Activated CD4-positive, alpha-beta memory T cell treated with anti-CD3 and anti-CD28 coated beads, Interleukin-2, amount 10 ng/mL, durations not matched to agents 7 days and 5 days (primary cell): Measurements from ENCODE around the gene FBXO34. TPM values are rescaled to one million over a fixed set of nuclear protein-coding genes. Genes with fewer than 3 reads are reported as not detected.

Source experiments
- CTCF ChIA-PET: fragments of 350-600 bp; sonication (Branson Sonifier 250); formaldehyde crosslinking; loops from one replicate; lab custom pipeline; 2021; ENCODE audit warnings: antibody characterized with exemption, inconsistent platforms; lab: Charles Lee
- POLR2A ChIA-PET: fragments of 350-600 bp; sonication (Branson Sonifier 250); formaldehyde crosslinking; loops from one replicate; lab custom pipeline; 2021; ENCODE audit warnings: antibody characterized with exemption; lab: Charles Lee
- DNase-seq: peaks from one replicate; pipeline ENCODE4 v3.0.0-alpha.2; 2020
- H3K27ac Mint-ChIP-seq: one replicate; pipeline ENCODE4 v1.8.0; 2021; ENCODE audit warnings: mild to moderate bottlenecking, mixed read lengths
- H3K27me3 Mint-ChIP-seq: one replicate; pipeline ENCODE4 v1.8.0; 2021; ENCODE audit warnings: mixed read lengths
- H3K36me3 Mint-ChIP-seq: one replicate; pipeline ENCODE4 v1.8.0; 2021; ENCODE audit warnings: low read depth, mixed read lengths
- H3K4me1 Mint-ChIP-seq: one replicate; pipeline ENCODE4 v1.8.0; 2021; ENCODE audit warnings: mixed read lengths
- H3K4me3 Mint-ChIP-seq: one replicate; pipeline ENCODE4 v1.8.0; 2021; ENCODE audit warnings: mild to moderate bottlenecking, mixed read lengths
- H3K9me3 Mint-ChIP-seq: one replicate; pipeline ENCODE4 v1.8.0; 2021; ENCODE audit warnings: mixed read lengths
- total RNA-seq, 2 experiments: library from RNA; stranded (reverse); gene quantifications; one replicate each; pipeline ENCODE4 v1.2.3, GENCODE V29; 2021

The FBXO34 gene
- total RNA-seq, 2 experiments from 2014 or later, result 25.1 to 25.5 TPM

DNA sequence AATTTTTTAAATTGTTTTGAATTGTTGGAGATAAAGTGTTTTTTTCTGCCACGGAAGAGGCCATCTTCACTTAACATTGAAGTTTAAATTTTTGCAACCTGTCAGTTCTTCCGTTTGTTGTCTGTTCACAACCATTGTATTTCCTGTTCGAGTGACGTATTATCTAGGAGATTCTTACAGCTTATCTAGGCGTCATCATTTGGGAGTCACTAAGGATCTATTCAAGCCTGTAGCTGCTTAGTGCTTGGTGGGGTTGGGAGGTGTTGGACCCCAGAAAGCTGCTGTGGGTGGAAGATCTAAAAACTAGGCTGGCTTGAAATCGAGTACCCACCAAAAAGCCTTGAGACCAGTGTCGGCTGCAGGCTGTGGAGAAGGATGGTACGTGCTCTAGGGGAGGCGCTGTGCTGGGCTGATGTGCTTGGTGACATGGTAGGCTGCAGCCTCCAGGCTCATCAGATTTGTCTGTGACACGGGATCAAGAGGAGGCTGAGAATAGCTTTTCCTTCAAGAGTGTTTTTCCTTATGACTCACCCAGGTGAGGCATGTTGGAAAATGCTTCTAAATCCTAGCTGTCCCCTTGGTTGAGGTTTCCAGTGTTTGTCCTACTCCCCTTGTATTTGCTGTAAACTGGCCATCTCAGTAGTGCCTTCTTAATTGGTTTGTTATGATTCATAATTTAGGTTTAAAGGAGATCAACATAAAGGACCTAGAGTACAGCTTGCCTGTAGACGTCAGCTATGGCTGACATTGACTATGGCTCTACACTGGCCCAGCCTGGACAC, 82.7 kb downstream of the FBXO34 start:
- H3K27ac Mint-ChIP-seq, result peak overlapping the region; percentile 88

DNA sequence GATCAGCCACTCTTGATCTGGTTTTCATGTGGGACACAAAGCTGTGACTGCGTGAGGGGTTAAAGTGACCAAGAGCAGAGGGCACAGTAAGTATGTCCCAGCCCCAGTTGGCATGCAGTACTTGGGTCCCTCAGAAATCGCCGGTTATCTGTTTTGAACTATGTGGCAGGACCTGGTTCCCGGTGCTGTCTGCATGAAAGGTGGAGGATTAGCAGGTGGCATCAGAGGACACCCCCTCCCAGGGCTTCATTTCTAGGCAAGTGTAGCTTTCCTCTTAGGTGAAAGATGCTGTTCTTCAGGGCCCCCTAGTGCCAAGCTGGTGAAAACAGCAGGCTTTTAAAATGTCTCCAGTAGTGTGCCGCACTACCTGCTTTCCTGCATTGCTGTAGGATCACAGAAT, 83.3 kb downstream of the FBXO34 start:
- H3K9me3 Mint-ChIP-seq, result no peaks in the 10 kb centered on the region
- ChIA-PET CTCF (interaction anchor here (0.8 to 9.8 kb wide), 32 partner anchors 9 to 303 kb away, joined by 3 to 184 read pairs (median 5); partner anchors contain the start of genes FBXO34 and MAPK1IP1L), POLR2A (interaction anchor here (0.6 to 2.3 kb wide), 18 partner anchors 14 to 328 kb away, joined by 3 to 38 read pairs (median 4); partner anchors contain the start of genes ATG14, DLGAP5, FBXO34 and SOCS4)
- no peaks in the 10 kb centered on the region for H3K27me3 Mint-ChIP-seq
- peak; percentile 70 for DNase-seq
- H3K4me3 Mint-ChIP-seq, result peak overlapping the region; percentile 18
- H3K4me1 Mint-ChIP-seq, result peaks cover 29% of the 10 kb centered on the region
- H3K36me3 Mint-ChIP-seq, result peaks cover 20% of the 10 kb centered on the region
- H3K27ac Mint-ChIP-seq, result peak overlapping the region; percentile 88

More for the DNA sequence above, 82.7 kb downstream of the FBXO34 start:
- Mint-ChIP-seq H3K4me1 (peaks cover 34% of the 10 kb centered on the region), H3K36me3 (peaks cover 23% of the 10 kb centered on the region), H3K27me3 (no peaks in the 10 kb centered on the region), H3K4me3 (peak overlapping the region; percentile 68), H3K9me3 (no peaks in the 10 kb centered on the region)
- DNase-seq, result peak; percentile 37
- ChIA-PET POLR2A (interaction anchor here (0.8 to 2.3 kb wide), 16 partner anchors 15 to 327 kb away, joined by 3 to 38 read pairs (median 4); partner anchors contain the start of genes ATG14, DLGAP5, FBXO34 and SOCS4), CTCF (interaction anchor here (0.6 to 9.8 kb wide), 33 partner anchors 8 to 403 kb away, joined by 3 to 184 read pairs (median 5); partner anchors contain the start of genes FBXO34 and MAPK1IP1L)

GRCh38 chr14:55355922-55356321, 84.7 kb downstream of the FBXO34 start:
- Mint-ChIP-seq H3K9me3 (no peaks in the 10 kb centered on the region), H3K27me3 (no peaks in the 10 kb centered on the region), H3K36me3 (peaks cover 15% of the 10 kb centered on the region), H3K4me1 (peaks cover 27% of the 10 kb centered on the region), H3K27ac (no peak overlapping the region), H3K4me3 (no peak overlapping the region)
- ChIA-PET CTCF (interaction anchor here (1.5 to 9.8 kb wide), 7 partner anchors 23 to 143 kb away, joined by 3 to 184 read pairs (median 11); partner anchors contain the start of gene FBXO34), POLR2A (interaction anchor here (1.3 kb wide), 1 partner anchor 84 kb away, joined by 6 read pairs; no protein-coding TSS in a partner anchor)
- DNase-seq, result no peak

DNA sequence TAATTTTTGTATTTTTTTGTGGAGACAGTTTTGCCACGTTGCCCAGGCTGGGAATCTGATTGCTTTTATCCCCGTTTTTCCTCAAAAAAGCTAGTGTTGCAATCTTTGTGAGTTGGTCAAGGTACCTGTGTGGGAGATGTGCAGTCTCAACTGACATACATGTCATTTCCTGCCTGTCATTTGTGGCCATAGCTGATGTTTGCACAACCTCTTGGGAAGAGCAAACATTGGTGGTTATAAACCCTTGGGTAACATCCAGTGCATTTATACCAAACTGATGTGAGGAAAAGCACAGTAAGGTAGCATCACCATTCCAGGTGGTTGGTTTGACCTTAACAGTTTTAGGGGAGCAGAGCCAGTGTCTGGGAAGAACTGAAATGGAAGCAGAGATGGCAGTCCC, 85.7 kb downstream of the FBXO34 start:
- POLR2A ChIA-PET, result interaction anchor here (1.3 kb wide), 1 partner anchor 85 kb away, joined by 6 read pairs; no protein-coding TSS in a partner anchor
- peaks cover 27% of the 10 kb centered on the region for H3K4me1 Mint-ChIP-seq
- CTCF ChIA-PET, result interaction anchor here (1.5 to 9.8 kb wide), 4 partner anchors 79 to 144 kb away, joined by 3 to 184 read pairs (median 20); partner anchors contain the start of gene FBXO34
- no peaks in the 10 kb centered on the region for H3K9me3 Mint-ChIP-seq
- H3K4me3 Mint-ChIP-seq, result no peak overlapping the region
- H3K27ac Mint-ChIP-seq, result no peak overlapping the region
- no peak for DNase-seq
- H3K27me3 Mint-ChIP-seq, result no peaks in the 10 kb centered on the region
- peaks cover 5% of the 10 kb centered on the region for H3K36me3 Mint-ChIP-seq

GRCh38 chr14:55359307-55359706, 88.1 kb downstream of the FBXO34 start:
- H3K27ac Mint-ChIP-seq, result no peak overlapping the region
- peaks cover 7% of the 10 kb centered on the region for H3K36me3 Mint-ChIP-seq
- peaks cover 12% of the 10 kb centered on the region for H3K4me1 Mint-ChIP-seq
- CTCF ChIA-PET, result no interaction called here
- POLR2A ChIA-PET, result interaction anchor here (0.7 to 1.6 kb wide), 2 partner anchors 10 to 89 kb away, joined by 3 read pairs; no protein-coding TSS in a partner anchor
- no peaks in the 10 kb centered on the region for H3K27me3 Mint-ChIP-seq
- H3K9me3 Mint-ChIP-seq, result no peaks in the 10 kb centered on the region
- DNase-seq, result no peak
- no peak overlapping the region for H3K4me3 Mint-ChIP-seq

DNA sequence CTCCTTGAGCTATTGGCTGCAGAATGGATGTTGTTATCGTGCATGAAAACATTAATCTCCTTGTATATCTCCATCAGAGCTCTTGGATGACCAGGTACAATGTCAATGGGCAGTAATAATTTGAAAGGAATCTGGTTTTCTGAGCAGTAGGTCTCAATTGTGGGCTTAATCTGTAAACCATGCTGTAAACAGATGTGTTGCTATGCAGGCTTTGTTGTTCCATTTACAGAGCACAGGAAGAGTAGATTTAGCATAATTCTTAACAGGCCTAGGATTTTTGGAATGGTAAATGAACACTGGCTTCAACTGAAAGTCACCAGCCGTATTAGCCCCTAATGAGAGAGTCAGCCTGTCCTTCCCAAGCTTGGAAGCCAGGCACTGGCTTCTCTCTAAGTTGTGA, 90.0 kb downstream of the FBXO34 start:
- peaks cover 4% of the 10 kb centered on the region for H3K4me1 Mint-ChIP-seq
- H3K36me3 Mint-ChIP-seq, result peaks cover 9% of the 10 kb centered on the region
- H3K9me3 Mint-ChIP-seq, result no peaks in the 10 kb centered on the region
- no peak overlapping the region for H3K4me3 Mint-ChIP-seq
- CTCF ChIA-PET, result no interaction called here
- H3K27ac Mint-ChIP-seq, result no peak overlapping the region
- POLR2A ChIA-PET, result interaction anchor here (0.6 to 1.2 kb wide), 4 partner anchors 15 to 233 kb away, joined by 3 read pairs; no protein-coding TSS in a partner anchor
- no peaks in the 10 kb centered on the region for H3K27me3 Mint-ChIP-seq
- no peak for DNase-seq

- no peaks in the 10 kb centered on the region for H3K9me3 Mint-ChIP-seq
- ChIA-PET CTCF (interaction anchor here (1.2 to 1.7 kb wide), 2 partner anchors 12 to 96 kb away, joined by 3 to 7 read pairs; no protein-coding TSS in a partner anchor), POLR2A (no interaction called here)
- H3K27ac Mint-ChIP-seq, result no peak overlapping the region
- no peak for DNase-seq
- no peaks in the 10 kb centered on the region for H3K27me3 Mint-ChIP-seq
- H3K36me3 Mint-ChIP-seq, result peaks cover 37% of the 10 kb centered on the region
- H3K4me3 Mint-ChIP-seq, result no peak overlapping the region
- no peaks in the 10 kb centered on the region for H3K4me1 Mint-ChIP-seq
Measured at GRCh38 chr14:55366271-55366670, 95.0 kb downstream of the FBXO34 start.

- Mint-ChIP-seq H3K27me3 (no peaks in the 10 kb centered on the region), H3K4me1 (peaks cover 21% of the 10 kb centered on the region), H3K36me3 (peaks cover 38% of the 10 kb centered on the region), H3K9me3 (no peaks in the 10 kb centered on the region), H3K4me3 (no peak overlapping the region), H3K27ac (no peak overlapping the region)
- ChIA-PET CTCF (no interaction called here), POLR2A (no interaction called here)
- no peak for DNase-seq
Measured at GRCh38 chr14:55370883-55371455, 99.7 kb downstream of the FBXO34 start.

- peaks cover 40% of the 10 kb centered on the region for H3K36me3 Mint-ChIP-seq
- H3K4me3 Mint-ChIP-seq, result no peak overlapping the region
- no peak overlapping the region for H3K27ac Mint-ChIP-seq
- H3K9me3 Mint-ChIP-seq, result no peaks in the 10 kb centered on the region
- peaks cover 22% of the 10 kb centered on the region for H3K4me1 Mint-ChIP-seq
- POLR2A ChIA-PET, result interaction anchor here (1.1 to 1.3 kb wide), 2 partner anchors 20 to 346 kb away, joined by 3 read pairs; partner anchors contain the start of genes SOCS4 and WDHD1
- DNase-seq, result no peak
- no peaks in the 10 kb centered on the region for H3K27me3 Mint-ChIP-seq
- CTCF ChIA-PET, result interaction anchor here (0.6 to 1.6 kb wide), 2 partner anchors 55 to 392 kb away, joined by 3 to 4 read pairs; no protein-coding TSS in a partner anchor
Measured at GRCh38 chr14:55372423-55372822, 101.2 kb downstream of the FBXO34 start.

- Mint-ChIP-seq H3K36me3 (peaks cover 38% of the 10 kb centered on the region), H3K9me3 (no peaks in the 10 kb centered on the region), H3K4me1 (peaks cover 22% of the 10 kb centered on the region), H3K4me3 (no peak overlapping the region), H3K27ac (no peak overlapping the region), H3K27me3 (no peaks in the 10 kb centered on the region)
- POLR2A ChIA-PET, result interaction anchor here (1.1 to 1.3 kb wide), 2 partner anchors 20 to 346 kb away, joined by 3 read pairs; partner anchors contain the start of genes SOCS4 and WDHD1
- CTCF ChIA-PET, result interaction anchor here (1.6 kb wide), 1 partner anchor 54 kb away, joined by 4 read pairs; no protein-coding TSS in a partner anchor
- DNase-seq, result no peak
Measured at GRCh38 chr14:55372825-55373224, 101.6 kb downstream of the FBXO34 start.

DNA sequence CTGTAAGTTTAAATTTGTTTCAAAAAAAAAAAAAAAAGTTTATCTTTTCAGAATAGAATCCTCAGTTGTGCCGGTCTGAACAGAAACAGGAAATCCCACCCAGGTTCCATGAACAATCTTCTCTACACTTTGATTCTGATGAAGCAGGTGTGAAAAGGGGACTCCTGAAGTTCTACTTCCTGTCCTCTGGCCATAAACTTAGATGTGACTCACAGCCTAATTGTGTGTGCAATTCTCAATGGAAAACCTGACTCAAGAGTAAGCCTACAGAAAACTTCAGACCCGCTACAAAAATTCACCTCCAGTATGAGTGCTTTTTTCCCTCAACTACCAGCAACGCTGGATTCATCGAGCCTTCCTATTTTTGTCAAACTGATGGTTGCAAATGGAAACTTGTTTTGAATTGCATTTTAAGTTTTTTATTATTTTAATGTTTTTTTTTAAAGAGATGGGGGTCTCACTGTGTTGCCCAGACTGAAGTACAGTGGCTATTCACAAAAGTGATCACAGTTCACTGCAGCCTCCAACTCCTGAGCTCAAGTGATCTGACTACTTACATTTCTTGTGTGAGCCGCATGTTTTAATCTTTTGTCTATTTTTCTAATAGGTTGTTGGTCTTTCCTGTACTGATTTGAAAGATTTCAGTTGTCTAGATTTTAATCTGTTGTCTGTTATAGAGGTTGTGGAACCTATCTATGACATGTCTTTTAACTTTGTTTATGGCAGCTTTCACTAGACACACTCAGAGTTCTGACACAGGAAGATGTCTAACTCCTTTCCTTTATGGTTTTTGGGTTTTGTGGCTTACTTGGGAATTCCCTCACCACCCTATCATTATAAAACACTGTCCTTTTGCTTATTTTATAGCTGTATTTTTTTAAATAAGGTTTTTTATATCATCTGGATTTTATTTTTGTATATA, 102.8 kb downstream of the FBXO34 start:
- ChIA-PET POLR2A (interaction anchor here (0.7 to 2.1 kb wide), 7 partner anchors 9 to 103 kb away, joined by 3 to 15 read pairs (median 5); partner anchors contain the start of gene FBXO34), CTCF (interaction anchor here (1.2 to 2.1 kb wide), 5 partner anchors 19 to 160 kb away, joined by 3 to 6 read pairs (median 5); no protein-coding TSS in a partner anchor)
- Mint-ChIP-seq H3K27ac (peak overlapping the region; percentile 58), H3K4me3 (no peak overlapping the region), H3K4me1 (peaks cover 22% of the 10 kb centered on the region), H3K9me3 (no peaks in the 10 kb centered on the region), H3K27me3 (no peaks in the 10 kb centered on the region), H3K36me3 (peaks cover 33% of the 10 kb centered on the region)
- peak; percentile 25 for DNase-seq
